ENCODE measurements around the gene NKTR.

NKTR gene

DNA sequence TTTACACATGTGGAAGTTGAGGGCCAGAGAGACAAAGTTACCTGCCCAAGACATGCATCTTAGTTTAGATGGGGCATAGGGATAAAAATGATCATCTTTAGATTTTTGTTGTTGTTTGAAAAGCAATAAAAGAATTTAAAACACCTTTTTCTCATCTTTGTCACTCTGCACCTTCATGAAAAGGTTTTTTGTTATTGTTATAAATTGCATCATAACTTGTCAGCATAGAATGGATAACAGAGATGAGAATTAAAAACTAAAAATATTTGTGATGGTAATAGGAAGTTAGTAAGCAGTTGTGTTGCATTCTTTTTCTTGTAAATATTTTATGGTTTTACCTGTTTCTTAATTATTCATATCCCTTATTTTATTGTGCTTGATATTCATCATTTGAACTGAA, 39.6 kb downstream of the NKTR start:
- H3K4me3 ChIP-seq (ENCODE audit: low read depth, low read length): no peak overlapping the region
- DNase-seq (ENCODE audit: low read depth): no peak

GRCh38 chr3:42640771-42641370, 40.4 kb downstream of the NKTR start:
- H3K4me3 ChIP-seq (ENCODE audit: low read depth, low read length): no peak overlapping the region
- DNase-seq (ENCODE audit: low read depth): no peak

DNA sequence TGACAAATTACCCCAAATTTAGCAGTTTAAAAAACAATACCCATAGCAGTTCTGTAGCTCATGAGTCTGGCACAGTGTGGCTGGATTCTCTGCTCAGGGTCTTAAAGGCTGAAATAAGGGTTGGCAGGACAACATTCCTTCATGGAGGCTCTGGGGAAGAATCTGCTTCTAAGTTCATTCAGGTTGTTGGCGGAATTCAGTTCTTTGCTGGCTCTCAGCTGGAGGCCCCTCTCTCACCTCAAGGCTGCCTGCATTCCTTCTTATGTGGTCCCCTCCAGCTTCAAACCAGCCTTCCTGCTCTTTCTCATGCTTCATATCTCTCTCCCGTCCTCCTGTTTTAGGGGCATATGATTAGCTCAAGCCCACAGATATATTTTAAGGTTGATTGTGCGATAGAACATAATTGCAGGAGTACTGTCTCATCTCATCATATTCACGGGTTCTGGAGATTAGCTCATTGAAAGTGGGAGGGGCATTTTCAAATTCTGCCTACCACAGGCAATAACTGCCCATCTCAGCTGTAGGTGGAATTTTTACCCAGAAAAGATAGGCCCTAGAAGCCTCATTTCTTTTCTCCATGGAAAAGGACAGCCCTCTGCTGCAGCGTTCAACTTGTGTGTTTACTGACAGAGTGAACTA, 47.5 kb downstream of the NKTR start:
- H3K4me3 ChIP-seq (ENCODE audit: low read depth, low read length): no peak overlapping the region
- no peak for DNase-seq (ENCODE audit: low read depth)

DNA sequence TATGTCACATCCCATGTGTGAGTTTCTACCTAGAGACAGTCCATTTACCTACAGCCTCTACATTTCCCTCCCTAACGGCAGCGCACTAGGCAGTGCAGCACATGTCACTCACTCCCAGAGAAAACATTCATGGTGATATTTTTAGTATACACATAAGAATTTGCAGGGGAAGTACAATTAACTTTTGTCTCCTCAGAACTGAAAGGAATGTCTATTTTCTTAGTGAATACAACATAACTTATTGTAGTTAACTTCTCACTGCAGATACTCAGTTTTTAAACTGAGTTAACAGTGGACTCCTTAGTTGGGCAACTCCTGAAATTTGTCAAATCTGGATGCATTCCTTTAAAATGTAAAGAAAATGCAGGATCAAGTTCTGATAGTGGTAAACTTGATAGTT, 48.5 kb downstream of the NKTR start:
- no peak for DNase-seq (ENCODE audit: low read depth)
- H3K4me3 ChIP-seq (ENCODE audit: low read depth, low read length): no peak overlapping the region

GRCh38 chr3:42649783-42650182, 49.3 kb downstream of the NKTR start:
- DNase-seq (ENCODE audit: low read depth): no peak
- no peak overlapping the region for H3K4me3 ChIP-seq (ENCODE audit: low read depth, low read length)

DNA sequence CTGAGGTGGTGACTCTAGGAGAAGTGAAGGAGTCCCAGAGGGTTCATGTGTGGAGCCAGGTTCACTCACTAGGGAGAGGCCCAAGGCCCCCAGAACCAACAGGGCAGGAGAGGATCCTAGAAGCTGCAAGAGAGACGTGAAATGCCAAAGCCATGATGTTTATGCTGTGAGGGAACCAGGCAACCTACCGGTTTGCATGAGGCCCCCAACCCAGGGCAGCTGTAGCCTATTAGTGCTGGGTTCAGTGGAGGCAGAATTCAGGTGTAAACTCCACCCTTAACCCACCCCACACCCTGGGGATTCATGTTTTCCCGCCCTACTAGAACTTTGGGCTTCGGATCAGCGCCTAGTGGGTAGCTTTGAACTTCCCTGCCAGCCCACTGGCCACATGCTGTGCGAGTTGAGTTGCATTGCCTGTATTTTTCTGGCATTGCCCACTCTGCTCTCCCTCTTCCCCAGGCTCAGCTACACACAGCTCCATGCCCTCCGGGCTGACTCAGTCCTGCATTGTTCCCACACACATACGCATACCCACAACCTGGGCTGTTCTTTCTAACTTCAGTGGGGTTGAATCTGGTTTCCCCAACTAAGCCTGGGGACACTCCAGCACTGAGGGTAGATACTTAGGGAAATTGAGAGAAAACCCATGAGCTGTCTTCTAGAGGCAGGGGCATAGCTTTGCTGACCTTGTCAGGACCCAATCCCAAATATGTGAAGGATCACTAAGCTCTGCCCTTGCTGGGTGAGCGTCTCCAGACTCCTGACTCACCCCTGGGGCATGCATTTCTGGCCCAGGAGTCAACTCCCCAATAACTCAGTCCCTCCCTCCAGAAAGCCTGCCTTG, 51.0 kb downstream of the NKTR start:
- H3K4me3 ChIP-seq (ENCODE audit: low read depth, low read length): no peak overlapping the region
- no peak for DNase-seq (ENCODE audit: low read depth)

- peak overlapping the region; percentile 90 for H3K4me3 ChIP-seq (ENCODE audit: low read depth, low read length)
- no peak for DNase-seq (ENCODE audit: low read depth)
These were observed 51.7 kb downstream of the NKTR start for GRCh38 chr3:42652251-42652610.

DNA sequence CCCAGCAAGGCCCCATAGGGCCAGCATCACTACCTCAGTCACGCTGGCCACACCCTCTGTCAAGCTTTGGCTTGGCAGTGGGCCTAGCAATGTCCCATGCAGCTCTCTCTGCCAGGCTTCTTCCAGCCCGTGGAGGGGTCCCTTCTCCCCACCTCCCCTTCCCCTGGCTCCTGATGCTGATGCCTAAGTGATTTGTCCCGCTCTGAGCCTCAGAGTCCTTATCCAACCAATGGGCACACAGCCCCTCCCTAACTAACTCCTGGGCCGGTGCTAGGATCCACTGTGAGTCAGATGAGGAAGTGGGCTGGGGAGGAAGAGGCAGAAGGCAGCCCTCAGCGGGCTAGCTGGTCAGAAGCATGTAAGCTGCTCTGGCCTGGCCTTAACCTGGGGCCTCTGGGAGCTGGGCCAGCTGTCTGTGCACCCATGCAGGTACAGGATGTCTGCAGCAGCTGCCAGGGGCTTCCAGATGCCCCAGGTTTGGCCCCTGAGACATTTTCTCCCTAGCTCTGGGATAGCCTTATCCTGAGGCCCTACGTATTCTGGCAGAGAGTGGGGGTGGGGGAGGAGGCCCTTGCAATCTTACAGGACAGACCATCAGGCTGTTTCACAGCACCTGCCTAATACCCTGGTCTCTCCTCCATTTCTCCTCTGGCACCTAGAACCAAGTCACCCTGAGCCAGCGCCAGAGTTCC, 52.3 kb downstream of the NKTR start:
- DNase-seq (ENCODE audit: low read depth): no peak

GRCh38 chr3:42653303-42653559, 52.7 kb downstream of the NKTR start:
- peak overlapping the region; percentile 90 for H3K4me3 ChIP-seq (ENCODE audit: low read depth, low read length)
- no peak for DNase-seq (ENCODE audit: low read depth)

More for the DNA sequence above, 52.3 kb downstream of the NKTR start:
- peak overlapping the region; percentile 90 for H3K4me3 ChIP-seq (ENCODE audit: low read depth, low read length)

- H3K4me3 ChIP-seq (ENCODE audit: low read depth, low read length): peak within 1 kb of the TSS; percentile 90
These were observed 53.3 kb downstream of the NKTR start, which contains the start of gene ZBTB47 for GRCh38 chr3:42653560-42654330. Gene ZBTB47 (plus strand): TSS chr3:42653697. CDS start chr3:42658356, 4,659 bp downstream.

GRCh38 chr3:42654331-42655201, 54.1 kb downstream of the NKTR start:
- DNase-seq (ENCODE audit: low read depth): no peak
- H3K4me3 ChIP-seq (ENCODE audit: low read depth, low read length): peak overlapping the region; percentile 90

More at GRCh38 chr3:42653560-42654330, 53.3 kb downstream of the NKTR start, which contains the start of gene ZBTB47:
- DNase-seq (ENCODE audit: low read depth): no peak

GRCh38 chr3:42655331-42655888, 54.9 kb downstream of the NKTR start:
- H3K4me3 ChIP-seq (ENCODE audit: low read depth, low read length): peak overlapping the region; percentile 90
- DNase-seq (ENCODE audit: low read depth): no peak

GRCh38 chr3:42655980-42656679, 55.6 kb downstream of the NKTR start:
- DNase-seq (ENCODE audit: low read depth): no peak
- H3K4me3 ChIP-seq (ENCODE audit: low read depth, low read length): no peak overlapping the region

- H3K4me3 ChIP-seq (ENCODE audit: low read depth, low read length): no peak overlapping the region
- no peak for DNase-seq (ENCODE audit: low read depth)
These were observed 56.5 kb downstream of the NKTR start for GRCh38 chr3:42656680-42657610.

DNA sequence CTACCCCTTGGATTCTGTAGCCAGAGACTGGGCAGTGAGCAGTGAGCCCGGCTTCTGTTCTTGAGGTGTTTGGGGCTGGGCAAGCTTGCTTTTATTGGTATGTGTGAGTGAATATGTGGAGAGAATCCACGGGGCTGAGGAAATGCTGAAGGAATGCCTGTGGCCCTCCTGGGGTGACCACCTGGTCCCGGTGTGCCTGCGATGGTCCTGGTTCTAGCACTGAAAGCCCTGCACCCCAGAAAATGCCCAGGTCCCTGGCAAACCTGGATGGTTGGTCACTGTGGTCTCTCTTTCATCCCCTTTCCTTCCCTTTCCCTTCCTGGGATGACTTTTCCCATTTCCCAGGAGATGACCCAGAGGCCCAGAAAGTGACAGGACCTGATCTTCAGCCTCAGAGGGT, 57.2 kb downstream of the NKTR start:
- H3K4me3 ChIP-seq (ENCODE audit: low read depth, low read length): no peak overlapping the region
- no peak for DNase-seq (ENCODE audit: low read depth)

DNA sequence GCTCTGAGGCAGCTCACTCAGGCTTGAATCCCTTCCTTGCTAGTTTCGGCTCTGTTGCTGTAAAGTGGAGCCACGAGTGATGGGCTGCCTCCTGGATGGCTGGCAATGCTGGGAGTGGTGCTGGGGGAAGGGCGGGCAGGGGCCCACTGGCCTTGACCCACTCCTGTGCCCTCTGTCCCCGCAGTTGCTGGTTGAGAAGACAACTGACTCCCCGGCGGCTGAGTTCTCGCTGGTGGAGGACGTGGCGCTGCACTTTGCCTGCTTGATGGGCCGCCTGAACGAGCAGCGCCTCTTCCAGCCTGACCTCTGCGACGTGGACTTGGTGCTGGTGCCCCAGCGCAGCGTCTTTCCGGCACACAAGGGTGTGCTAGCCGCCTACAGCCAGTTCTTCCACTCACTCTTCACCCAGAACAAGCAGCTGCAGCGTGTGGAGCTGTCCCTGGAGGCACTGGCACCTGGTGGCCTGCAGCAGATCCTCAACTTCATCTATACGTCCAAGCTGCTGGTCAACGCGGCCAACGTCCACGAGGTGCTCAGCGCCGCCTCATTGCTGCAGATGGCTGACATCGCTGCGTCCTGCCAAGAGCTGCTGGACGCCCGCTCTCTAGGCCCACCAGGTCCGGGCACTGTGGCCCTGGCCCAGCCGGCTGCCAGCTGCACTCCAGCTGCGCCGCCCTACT, 57.7 kb downstream of the NKTR start:
- no peak for DNase-seq (ENCODE audit: low read depth)
- no peak overlapping the region for H3K4me3 ChIP-seq (ENCODE audit: low read depth, low read length)

Measured in skeletal muscle cell (primary cell).